Fibroblast of pulmonary artery (primary cell): ENCODE results near the gene TMEM45B.
"Not testable (repeated sequence)": the region's sequence is repeated elsewhere in the genome, so short reads cannot be mapped to it uniquely, and the experiment has no call there.

Experiments
- DNase-seq: peaks from one replicate; pipeline ENCODE4 v3.0.0-alpha.2; 2010; ENCODE audit warnings: low read depth
- H3K4me3 ChIP-seq: replicated peaks from 2 replicates; pipeline ENCODE4 v1.5.1; 2011; ENCODE audit warnings: low read depth, mild to moderate bottlenecking, control low read depth, low read length, moderate library complexity
- CTCF ChIP-seq: IDR thresholded peaks from 2 replicates; pipeline ENCODE4 v1.5.1; 2011; ENCODE audit warnings: mild to moderate bottlenecking, control low read depth, low read length, inconsistent platforms; ENCODE audit errors: missing control alignments

Gene TMEM45B

GRCh38 chr11:129861702-129862522 lies 46.3 kb downstream of the TMEM45B start:
- DNase-seq = peak; percentile 94
- TF ChIP-seq CTCF = no peak
- H3K4me3 ChIP-seq = no peak overlapping the region

- TF ChIP-seq CTCF = no peak
- DNase-seq = no peak
Measured at GRCh38 chr11:129864811-129865210, 49.2 kb downstream of the TMEM45B start.

GRCh38 chr11:129865701-129866100 lies 50.1 kb downstream of the TMEM45B start:
- TF ChIP-seq CTCF = no peak
- H3K4me3 ChIP-seq = no peak overlapping the region
- DNase-seq = no peak

More at GRCh38 chr11:129864811-129865210, 49.2 kb downstream of the TMEM45B start:
- no peak overlapping the region for H3K4me3 ChIP-seq

GRCh38 chr11:129866311-129866710 lies 50.7 kb downstream of the TMEM45B start:
- DNase-seq = no peak
- H3K4me3 ChIP-seq = no peak overlapping the region
- no peak for TF ChIP-seq CTCF

- not testable (repeated sequence) for DNase-seq, H3K4me3 ChIP-seq
Measured at GRCh38 chr11:129868626-129869025, 53.0 kb downstream of the TMEM45B start.

- no peak for DNase-seq
- no peak for TF ChIP-seq CTCF
- H3K4me3 ChIP-seq = no peak overlapping the region
Measured at GRCh38 chr11:129871914-129872313, 56.3 kb downstream of the TMEM45B start.

GRCh38 chr11:129880311-129880710 lies 64.7 kb downstream of the TMEM45B start:
- no peak for DNase-seq
- TF ChIP-seq CTCF = no peak
- no peak overlapping the region for H3K4me3 ChIP-seq
